Measurements from ENCODE around the gene ZNF75A.

The ZNF75A gene

GRCh38 chr16:3355589-3355988 is 50.3 kb downstream of the ZNF75A start, which contains the start of gene OR2C1:
Gene OR2C1 (plus strand): TSS chr16:3355889. CDS start chr16:3355941, 52 bp downstream.
- TF ChIP-seq PAX5 (IDR thresholded peaks at IDR 0.05; ENCODE audit: insufficient read depth, low read length, severe bottlenecking) (no peak), POLR2AphosphoS5 (IDR thresholded peaks at IDR 0.05; ENCODE audit: low read depth, low read length) (no peak), POU2F2 (IDR thresholded peaks at IDR 0.05; ENCODE audit: low read depth, low read length) (no peak), TAF1 (IDR thresholded peaks at IDR 0.05; ENCODE audit: low read depth, low read length) (no peak), SPI1 (IDR thresholded peaks at IDR 0.05; ENCODE audit: low read depth, low read length) (no peak), POLR2A (IDR thresholded peaks at IDR 0.05; ENCODE audit: low read depth, low read length) (no peak)
- no peak for FAIRE-seq

GRCh38 chr16:3356118-3356517 is 50.8 kb downstream of the ZNF75A start:
- TF ChIP-seq TAF1 (IDR thresholded peaks at IDR 0.05; ENCODE audit: low read depth, low read length): no peak
- no peak for TF ChIP-seq SPI1 (IDR thresholded peaks at IDR 0.05; ENCODE audit: low read depth, low read length)
- no peak for TF ChIP-seq POLR2A (IDR thresholded peaks at IDR 0.05; ENCODE audit: low read depth, low read length)
- TF ChIP-seq POLR2AphosphoS5 (IDR thresholded peaks at IDR 0.05; ENCODE audit: low read depth, low read length): no peak
- no peak for TF ChIP-seq PAX5 (IDR thresholded peaks at IDR 0.05; ENCODE audit: insufficient read depth, low read length, severe bottlenecking)
- TF ChIP-seq POU2F2 (IDR thresholded peaks at IDR 0.05; ENCODE audit: low read depth, low read length): no peak
- DNase-seq (ENCODE audit: insufficient read length, low spot score) (no peak), FAIRE-seq (no peak)

More at GRCh38 chr16:3355589-3355988, 50.3 kb downstream of the ZNF75A start, which contains the start of gene OR2C1:
- no peak for DNase-seq (ENCODE audit: insufficient read length, low spot score)

GRCh38 chr16:3358871-3359270 is 53.6 kb downstream of the ZNF75A start:
- FAIRE-seq (no peak), DNase-seq (ENCODE audit: insufficient read length, low spot score) (no peak)
- TF ChIP-seq POU2F2 (IDR thresholded peaks at IDR 0.05; ENCODE audit: low read depth, low read length): no peak
- no peak for TF ChIP-seq POLR2AphosphoS5 (IDR thresholded peaks at IDR 0.05; ENCODE audit: low read depth, low read length)
- no peak for TF ChIP-seq PAX5 (IDR thresholded peaks at IDR 0.05; ENCODE audit: insufficient read depth, low read length, severe bottlenecking)
- TF ChIP-seq POLR2A (IDR thresholded peaks at IDR 0.05; ENCODE audit: low read depth, low read length): no peak
- no peak for TF ChIP-seq TAF1 (IDR thresholded peaks at IDR 0.05; ENCODE audit: low read depth, low read length)
- no peak for TF ChIP-seq SPI1 (IDR thresholded peaks at IDR 0.05; ENCODE audit: low read depth, low read length)

- no peak for FAIRE-seq
- no peak for DNase-seq (ENCODE audit: insufficient read length, low spot score)
- TF ChIP-seq SPI1 (IDR thresholded peaks at IDR 0.05; ENCODE audit: low read depth, low read length): no peak
- TF ChIP-seq POLR2AphosphoS5 (IDR thresholded peaks at IDR 0.05; ENCODE audit: low read depth, low read length): no peak
- no peak for TF ChIP-seq POLR2A (IDR thresholded peaks at IDR 0.05; ENCODE audit: low read depth, low read length)
- TF ChIP-seq POU2F2 (IDR thresholded peaks at IDR 0.05; ENCODE audit: low read depth, low read length): no peak
- TF ChIP-seq PAX5 (IDR thresholded peaks at IDR 0.05; ENCODE audit: insufficient read depth, low read length, severe bottlenecking): no peak
- no peak for TF ChIP-seq TAF1 (IDR thresholded peaks at IDR 0.05; ENCODE audit: low read depth, low read length)
These were observed 57.6 kb downstream of the ZNF75A start for GRCh38 chr16:3362931-3363330.

- TF ChIP-seq POLR2AphosphoS5 (IDR thresholded peaks at IDR 0.05; ENCODE audit: low read depth, low read length) (no peak), POU2F2 (IDR thresholded peaks at IDR 0.05; ENCODE audit: low read depth, low read length) (no peak), SPI1 (IDR thresholded peaks at IDR 0.05; ENCODE audit: low read depth, low read length) (no peak)
- FAIRE-seq (no peak), DNase-seq (ENCODE audit: insufficient read length, low spot score) (no peak)
These were observed 58.5 kb downstream of the ZNF75A start for GRCh38 chr16:3363793-3364192.

GRCh38 chr16:3364774-3365427 is 59.6 kb downstream of the ZNF75A start:
- DNase-seq (ENCODE audit: insufficient read length, low spot score) (peak; percentile 66), FAIRE-seq (peak; percentile 90)
- peak; percentile 69 for TF ChIP-seq POLR2A (IDR thresholded peaks at IDR 0.05; ENCODE audit: low read depth, low read length)
- no peak for TF ChIP-seq POU2F2 (IDR thresholded peaks at IDR 0.05; ENCODE audit: low read depth, low read length)
- TF ChIP-seq SPI1 (IDR thresholded peaks at IDR 0.05; ENCODE audit: low read depth, low read length): no peak
- TF ChIP-seq PAX5 (IDR thresholded peaks at IDR 0.05; ENCODE audit: insufficient read depth, low read length, severe bottlenecking): no peak
- peak; percentile 63; the same call in 1 of the 2 replicates for TF ChIP-seq POLR2AphosphoS5 (IDR thresholded peaks at IDR 0.05; ENCODE audit: low read depth, low read length)
- TF ChIP-seq TAF1 (IDR thresholded peaks at IDR 0.05; ENCODE audit: low read depth, low read length): peak; percentile 50
